ENCODE results near the gene CCSAP.
"Not testable (repeated sequence)": the region's sequence is repeated elsewhere in the genome, so short reads cannot be mapped to it uniquely, and the experiment has no call there.

CCSAP gene

GRCh38 chr1:229325853-229326487 is 16.9 kb downstream of the CCSAP start:
- DNase-seq (ENCODE audit: low read depth in 2 of 2): no peak

DNA sequence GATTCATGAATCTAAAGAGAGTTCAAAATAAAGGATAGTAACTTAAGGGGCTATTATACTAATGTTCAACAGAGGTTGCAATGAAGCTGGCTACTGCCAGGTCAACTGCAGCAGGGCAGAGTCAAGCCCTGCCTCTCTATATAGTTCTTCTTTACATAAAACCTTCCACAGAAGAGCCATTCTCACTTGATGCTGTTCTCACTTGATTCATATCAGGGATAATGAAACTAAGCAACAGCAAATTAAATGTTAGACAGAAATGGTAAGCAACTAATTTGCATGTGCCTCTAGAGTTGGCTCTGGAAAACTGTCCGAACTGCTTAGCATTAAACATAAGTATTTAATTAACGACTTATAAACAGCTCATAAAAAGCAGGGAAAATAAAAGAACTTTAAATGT is 17.4 kb downstream of the CCSAP start:
- no peak for DNase-seq (ENCODE audit: low read depth in 2 of 2)

DNA sequence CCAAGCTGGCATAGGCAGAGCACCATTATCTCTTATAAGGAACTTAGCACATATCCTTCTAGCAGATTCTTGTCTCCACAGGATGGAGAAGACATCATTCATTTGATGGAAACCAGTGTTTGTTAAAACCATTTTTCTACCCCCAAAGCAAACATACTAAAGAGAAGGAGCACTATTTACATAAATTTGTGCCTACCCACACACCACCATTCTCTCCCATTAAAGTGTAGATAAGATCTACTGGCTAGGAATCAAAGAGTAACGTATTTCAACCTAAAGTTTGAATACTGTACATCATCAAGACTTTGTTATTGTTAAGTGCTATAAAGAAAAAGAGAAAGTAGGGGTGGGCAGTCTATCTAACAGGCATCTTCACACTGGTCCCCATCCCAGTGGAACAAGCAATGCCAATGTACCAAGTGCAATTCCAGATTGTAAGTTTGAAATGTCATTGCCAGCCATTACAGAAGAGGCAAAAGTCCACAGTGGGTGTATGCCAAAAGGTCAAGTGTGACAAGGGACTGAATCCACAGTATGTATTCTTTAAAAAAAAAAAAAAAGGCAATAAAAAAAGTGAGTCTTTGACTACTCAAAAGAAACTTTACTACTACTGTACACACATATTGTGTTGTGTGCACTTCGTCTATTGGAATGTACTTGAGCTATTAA is 18.8 kb downstream of the CCSAP start:
- no peak for DNase-seq (ENCODE audit: low read depth in 2 of 2)

DNA sequence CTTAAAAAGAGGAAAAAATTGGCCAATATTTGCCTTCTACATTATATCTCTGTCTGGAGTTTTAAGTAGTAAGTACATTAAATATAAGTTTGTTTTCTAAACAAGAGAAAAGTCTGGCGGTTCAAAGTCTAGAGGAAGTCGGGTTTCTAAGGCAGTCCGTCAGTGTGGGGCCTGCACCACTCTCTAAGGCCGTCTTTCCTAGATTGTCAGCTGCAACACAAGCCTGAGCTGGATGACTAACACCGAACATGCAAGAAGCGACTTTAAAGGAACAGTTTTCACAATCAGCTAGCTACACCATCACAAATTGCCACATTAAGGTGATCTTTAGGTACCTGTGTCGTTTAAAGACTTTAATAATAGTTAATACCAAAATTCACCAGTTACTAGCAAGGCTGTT is 19.6 kb downstream of the CCSAP start:
- no peak for DNase-seq (ENCODE audit: low read depth in 2 of 2)

DNA sequence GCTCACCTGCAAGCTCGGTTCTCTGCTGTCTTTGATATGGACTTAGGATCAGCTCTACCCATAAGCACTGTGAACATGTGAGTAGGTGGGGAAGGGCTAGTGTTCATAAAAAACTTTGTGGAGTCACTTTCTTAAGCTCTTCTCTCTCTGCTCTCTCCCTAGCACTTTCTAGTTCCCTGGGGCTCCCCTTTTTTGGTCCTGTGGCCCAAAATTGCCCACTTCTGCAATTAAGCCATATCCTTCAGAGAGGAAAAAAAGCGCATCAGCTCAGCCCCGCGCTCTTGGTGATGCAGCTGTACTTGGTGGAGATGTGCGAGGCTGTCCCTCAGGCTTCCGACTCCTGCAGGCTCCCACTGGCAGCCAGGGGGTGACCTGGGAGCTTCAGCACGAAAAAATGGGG is 23.4 kb downstream of the CCSAP start:
- no peak for DNase-seq (ENCODE audit: low read depth in 2 of 2)

GRCh38 chr1:229318056-229318455 is 24.8 kb downstream of the CCSAP start:
- no peak for DNase-seq (ENCODE audit: low read depth in 2 of 2)

GRCh38 chr1:229316166-229316565 is 26.7 kb downstream of the CCSAP start:
- DNase-seq (ENCODE audit: low read depth in 2 of 2): no peak

GRCh38 chr1:229310833-229311232 is 32.0 kb downstream of the CCSAP start:
- no peak for DNase-seq (ENCODE audit: low read depth in 2 of 2)

GRCh38 chr1:229309684-229310083 is 33.2 kb downstream of the CCSAP start:
- no peak for DNase-seq (ENCODE audit: low read depth in 2 of 2)

- no peak for DNase-seq (ENCODE audit: low read depth in 2 of 2)
Measured at GRCh38 chr1:229309074-229309473, 33.8 kb downstream of the CCSAP start.

DNA sequence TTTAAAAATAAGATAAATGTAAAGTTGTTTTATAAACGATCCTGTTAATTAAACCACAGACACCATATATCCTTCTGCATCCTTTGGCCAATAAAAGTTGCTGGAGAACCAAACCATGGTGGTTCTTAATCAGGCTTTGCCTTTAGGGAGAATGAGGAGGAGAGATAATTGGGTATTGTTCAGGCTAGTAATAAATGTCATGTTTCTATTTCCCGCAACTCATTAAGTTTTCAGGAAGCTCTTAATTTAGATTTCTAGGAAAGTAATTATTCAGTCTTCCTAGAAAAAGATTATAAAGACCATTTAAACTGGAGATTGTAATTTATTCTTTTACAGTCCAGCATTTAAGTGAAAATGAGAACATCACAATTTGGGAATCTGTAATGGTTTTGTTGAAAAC is 37.5 kb downstream of the CCSAP start:
- DNase-seq (ENCODE audit: low read depth in 2 of 2): no peak

- DNase-seq (ENCODE audit: low read depth in 2 of 2): no peak
Measured at GRCh38 chr1:229303855-229304254, 39.0 kb downstream of the CCSAP start.

- no peak for DNase-seq (ENCODE audit: low read depth in 2 of 2)
Measured at GRCh38 chr1:229302740-229303139, 40.1 kb downstream of the CCSAP start.

- no peak for DNase-seq (ENCODE audit: low read depth in 2 of 2)
Measured at GRCh38 chr1:229300099-229300757, 42.6 kb downstream of the CCSAP start.

DNA sequence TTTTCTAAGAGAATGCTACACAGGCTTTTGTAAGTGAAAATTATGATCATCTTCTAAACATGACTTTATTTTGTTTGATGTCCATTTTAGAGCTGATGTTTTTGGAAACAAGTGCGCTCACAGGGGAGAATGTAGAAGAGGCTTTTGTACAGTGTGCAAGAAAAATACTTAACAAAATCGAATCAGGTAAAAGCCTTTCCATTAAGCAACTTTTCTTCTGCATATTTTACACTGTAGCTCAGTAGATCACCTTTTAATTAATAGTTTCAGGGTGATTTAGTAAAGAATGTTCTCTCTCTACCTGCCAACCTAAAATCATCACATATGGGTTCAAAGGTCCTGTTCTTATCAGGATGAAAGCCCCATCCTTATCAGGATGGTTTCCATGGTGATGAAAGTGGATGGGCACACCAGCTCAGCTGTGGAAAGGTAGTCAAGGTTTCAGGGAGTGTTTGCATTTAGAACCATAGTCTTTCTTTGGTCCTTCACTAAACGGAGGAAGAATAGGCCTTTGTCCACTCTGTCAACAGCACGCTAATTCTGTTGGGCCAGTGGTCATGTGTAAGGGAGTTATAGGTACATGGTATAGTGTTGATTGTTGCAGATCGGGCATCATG is 43.9 kb downstream of the CCSAP start:
- DNase-seq (ENCODE audit: low read depth in 2 of 2): no peak

- no peak for DNase-seq (ENCODE audit: low read depth in 2 of 2)
Measured at GRCh38 chr1:229298420-229298819, 44.4 kb downstream of the CCSAP start.

- no peak for DNase-seq (ENCODE audit: low read depth in 2 of 2)
Measured at GRCh38 chr1:229297746-229298145, 45.1 kb downstream of the CCSAP start.

- DNase-seq (ENCODE audit: low read depth in 2 of 2): no peak
Measured at GRCh38 chr1:229296541-229296941, 46.3 kb downstream of the CCSAP start.

DNA sequence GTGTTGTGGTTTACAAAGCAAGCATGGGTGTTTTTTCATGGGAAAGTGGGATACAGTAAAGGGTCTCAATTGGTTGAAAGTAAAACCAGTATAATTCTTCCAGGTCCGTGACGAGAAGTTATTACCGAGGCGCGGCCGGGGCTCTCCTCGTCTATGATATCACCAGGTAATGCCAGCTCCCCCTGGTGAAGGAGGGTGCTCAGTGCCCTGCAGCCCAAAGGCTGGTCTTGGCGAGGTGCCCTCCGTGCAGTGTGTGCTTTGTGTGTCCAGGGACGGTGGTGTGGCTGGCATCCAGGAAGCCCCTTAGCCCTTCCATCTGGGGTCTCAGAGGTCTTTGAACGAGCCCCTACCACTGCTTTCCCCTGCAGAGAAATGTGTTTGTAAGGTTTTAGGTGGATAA is 47.1 kb downstream of the CCSAP start:
- no peak for DNase-seq (ENCODE audit: low read depth in 2 of 2)

- no peak for DNase-seq (ENCODE audit: low read depth in 2 of 2)
Measured at GRCh38 chr1:229293528-229294204, 49.2 kb downstream of the CCSAP start.

GRCh38 chr1:229291686-229292085 is 51.2 kb downstream of the CCSAP start:
- not testable (repeated sequence) for DNase-seq (ENCODE audit: low read depth in 2 of 2)

GRCh38 chr1:229288516-229288915 is 54.3 kb downstream of the CCSAP start:
- DNase-seq (ENCODE audit: low read depth in 2 of 2): no peak

Data from stimulated activated CD8-positive, alpha-beta memory T cell treated with anti-CD3 and anti-CD28 coated beads, Interleukin-15, amount 100 ng/mL, for 4 hours (primary cell).